GM12801 (cell line): ENCODE measurements around the gene POC1B.

Experiments
- TF ChIP-seq, protein P1 (sequence below): IDR thresholded peaks from one replicate; pipeline ENCODE4 v1.5.1; 2011; ENCODE audit warnings: control low read depth; ENCODE audit not compliant: insufficient read length; ENCODE audit errors: extremely low read depth

The POC1B gene

DNA sequence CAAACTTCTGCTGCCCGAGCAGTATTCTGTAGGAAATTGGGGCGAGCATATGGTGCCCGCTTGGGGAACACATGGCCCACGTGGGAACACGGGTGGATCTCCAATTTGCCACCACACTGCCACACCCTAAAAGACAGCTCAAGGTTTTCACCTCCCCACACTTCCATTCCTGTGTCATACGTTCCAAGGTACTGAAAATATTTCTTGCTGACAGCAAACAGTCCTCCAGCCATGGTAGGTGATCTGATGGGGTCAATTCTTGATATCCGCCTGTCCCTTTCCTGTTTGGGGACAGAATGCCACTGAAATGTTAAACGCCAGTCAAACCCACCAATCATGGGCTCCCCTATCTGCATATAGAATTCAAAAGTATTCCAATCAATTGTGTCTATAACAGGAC, 2.5 kb downstream of the POC1B start:
- TF ChIP-seq, protein P1, sequence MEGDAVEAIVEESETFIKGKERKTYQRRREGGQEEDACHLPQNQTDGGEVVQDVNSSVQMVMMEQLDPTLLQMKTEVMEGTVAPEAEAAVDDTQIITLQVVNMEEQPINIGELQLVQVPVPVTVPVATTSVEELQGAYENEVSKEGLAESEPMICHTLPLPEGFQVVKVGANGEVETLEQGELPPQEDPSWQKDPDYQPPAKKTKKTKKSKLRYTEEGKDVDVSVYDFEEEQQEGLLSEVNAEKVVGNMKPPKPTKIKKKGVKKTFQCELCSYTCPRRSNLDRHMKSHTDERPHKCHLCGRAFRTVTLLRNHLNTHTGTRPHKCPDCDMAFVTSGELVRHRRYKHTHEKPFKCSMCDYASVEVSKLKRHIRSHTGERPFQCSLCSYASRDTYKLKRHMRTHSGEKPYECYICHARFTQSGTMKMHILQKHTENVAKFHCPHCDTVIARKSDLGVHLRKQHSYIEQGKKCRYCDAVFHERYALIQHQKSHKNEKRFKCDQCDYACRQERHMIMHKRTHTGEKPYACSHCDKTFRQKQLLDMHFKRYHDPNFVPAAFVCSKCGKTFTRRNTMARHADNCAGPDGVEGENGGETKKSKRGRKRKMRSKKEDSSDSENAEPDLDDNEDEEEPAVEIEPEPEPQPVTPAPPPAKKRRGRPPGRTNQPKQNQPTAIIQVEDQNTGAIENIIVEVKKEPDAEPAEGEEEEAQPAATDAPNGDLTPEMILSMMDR = no peak

DNA sequence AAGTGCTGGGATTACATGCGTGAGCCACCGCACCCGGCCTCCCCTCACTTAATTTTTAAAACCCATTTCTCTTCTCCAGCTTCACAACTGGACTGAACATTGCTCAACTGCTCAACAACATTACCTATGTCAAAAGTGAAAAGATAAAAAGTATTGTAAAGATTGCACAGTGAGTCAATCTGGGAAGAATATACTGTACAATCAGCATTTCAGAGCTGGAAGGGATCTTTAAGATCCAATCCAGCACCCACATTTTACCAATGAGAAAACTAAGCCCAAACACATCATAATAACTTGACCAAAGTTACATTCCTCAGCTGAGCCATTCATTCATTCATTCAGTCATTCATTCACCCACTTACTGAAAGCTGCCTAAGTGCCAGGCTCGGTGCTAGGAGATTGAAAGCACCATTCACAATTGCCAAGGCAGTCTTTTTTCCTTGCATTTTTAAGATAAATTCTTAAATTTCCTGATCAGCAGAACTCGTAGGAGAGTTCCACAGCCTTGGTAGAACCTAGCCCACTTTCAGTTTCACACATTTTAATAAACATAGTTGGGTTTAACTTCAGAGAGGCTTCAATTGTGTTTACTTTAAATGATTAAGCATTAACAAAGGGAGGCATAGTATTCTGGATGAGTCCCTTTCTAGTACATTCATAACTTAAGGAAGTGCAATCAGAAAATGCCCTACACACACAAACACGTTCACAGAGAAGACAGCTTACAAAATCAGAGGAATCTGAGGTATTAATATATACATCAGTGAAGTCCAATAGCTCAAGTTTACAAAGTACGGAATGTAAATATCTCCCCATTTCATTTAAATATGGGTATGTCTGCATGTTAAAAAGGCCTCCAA, 4.3 kb downstream of the POC1B start:
- TF ChIP-seq, protein P1 = no peak

DNA sequence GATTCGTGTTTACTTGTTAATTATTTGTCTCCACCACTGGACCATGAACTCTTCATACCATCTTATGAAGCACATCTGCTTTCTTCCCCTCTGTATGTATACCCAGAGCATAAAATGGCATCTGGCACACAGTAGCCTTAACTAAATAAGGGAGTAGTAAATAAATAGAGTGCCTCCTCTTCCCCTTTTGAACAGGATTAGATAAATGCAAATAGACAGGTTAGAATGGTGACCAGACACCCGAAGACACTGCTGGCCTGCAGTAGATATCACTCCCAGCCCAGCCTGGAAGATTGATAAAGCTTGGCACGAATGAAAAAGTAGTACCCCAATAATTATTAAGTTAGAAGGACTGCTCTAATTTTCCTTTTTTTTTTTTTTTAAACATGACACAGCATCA, 8.1 kb downstream of the POC1B start:
- TF ChIP-seq, protein P1 = no peak

DNA sequence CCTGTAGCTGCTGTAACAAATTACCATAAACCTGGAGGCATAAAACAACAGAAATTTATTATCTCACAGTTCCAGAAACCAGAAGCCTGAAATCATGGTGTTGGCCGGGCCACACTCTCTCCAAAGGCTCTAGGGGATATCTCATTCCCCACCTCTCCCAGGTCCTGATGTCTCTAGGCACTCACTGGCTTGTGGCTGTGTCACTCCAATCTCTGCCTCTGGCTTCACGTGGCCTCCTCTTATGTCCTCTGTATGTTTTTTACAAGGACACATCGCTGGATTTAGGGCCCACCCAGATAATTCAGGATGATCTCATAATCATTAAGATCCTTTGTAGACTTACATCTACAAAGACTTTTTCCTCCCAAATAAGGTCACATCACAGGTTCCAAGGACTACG, 9.2 kb downstream of the POC1B start:
- TF ChIP-seq, protein P1 = no peak

DNA sequence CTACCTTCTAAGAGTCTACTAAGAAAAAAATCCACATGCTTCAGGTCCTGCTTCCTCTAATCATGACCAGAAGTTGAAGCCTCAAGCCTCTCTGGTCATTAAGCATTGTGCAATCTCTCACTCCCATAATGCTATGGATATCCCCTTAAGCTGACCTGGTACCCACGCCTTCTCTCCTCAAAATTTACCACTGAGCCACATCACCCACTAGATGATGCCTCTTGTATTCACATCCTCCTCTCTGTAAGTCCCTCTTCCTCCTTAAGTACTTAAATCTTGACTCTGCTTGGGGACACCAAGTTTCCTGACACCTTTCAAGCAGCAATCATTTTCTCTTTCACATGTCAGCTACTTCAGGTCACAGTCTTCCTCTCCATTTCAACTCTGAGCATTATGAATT, 11.1 kb downstream of the POC1B start:
- TF ChIP-seq, protein P1 = no peak

DNA sequence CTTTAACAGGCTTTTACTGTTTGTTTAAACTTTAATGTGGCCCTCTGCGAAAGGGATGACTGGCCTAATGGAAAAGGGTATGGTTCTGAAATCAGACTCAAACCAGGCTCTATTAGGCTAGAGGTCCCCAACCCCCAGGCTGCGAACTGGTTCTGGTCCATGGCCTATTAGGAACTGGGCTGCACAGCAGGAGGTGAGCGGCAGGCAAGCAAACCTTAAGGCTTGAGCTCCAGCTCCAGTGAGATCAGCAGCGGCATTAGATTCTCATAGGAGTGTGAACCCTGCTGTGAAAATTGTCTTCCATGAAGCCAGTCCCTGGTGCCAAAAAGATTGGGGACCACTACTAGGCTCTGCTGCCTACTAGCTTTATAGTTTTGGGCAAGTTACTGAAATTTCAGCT, 12.3 kb downstream of the POC1B start:
- TF ChIP-seq, protein P1 = no peak

DNA sequence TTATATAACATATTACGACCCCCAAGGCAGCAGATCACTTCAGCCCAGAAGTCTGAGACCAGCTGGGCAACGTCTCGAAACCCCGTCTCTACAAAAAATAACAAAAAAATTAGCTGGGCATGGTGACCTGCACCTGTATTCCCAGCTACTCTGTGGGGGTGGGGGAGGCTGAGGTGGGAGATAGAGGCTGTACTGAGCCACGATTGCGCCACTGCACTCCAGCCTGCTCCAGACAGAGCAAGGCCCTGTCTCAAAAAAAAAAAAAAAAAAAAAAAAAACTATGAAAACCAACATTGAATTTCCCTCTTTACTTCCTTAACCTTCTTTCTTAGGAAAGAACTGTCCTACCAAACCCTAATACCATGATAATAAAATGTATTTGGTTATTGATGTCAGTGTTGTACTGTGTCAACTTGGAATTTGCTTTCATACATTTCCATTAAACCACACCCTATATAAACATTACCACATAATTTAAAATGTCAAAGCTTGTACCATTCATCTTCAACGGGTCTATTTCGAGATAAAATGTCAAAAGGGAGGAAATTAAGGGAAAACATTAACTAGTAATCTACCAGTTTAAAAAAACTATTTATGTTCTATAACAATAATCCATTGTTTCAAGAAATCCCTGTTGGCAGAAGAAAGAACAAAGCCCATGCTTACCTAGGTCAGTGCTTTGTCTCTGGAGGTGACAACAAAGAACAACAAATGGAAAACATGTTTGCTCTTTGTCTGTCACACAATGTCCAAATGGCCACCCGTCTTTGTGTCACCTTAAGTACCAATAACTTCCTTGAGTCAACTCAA, 18.6 kb downstream of the POC1B start:
- TF ChIP-seq, protein P1 = no peak
